Measurements from ENCODE around the gene XPNPEP1.

XPNPEP1 gene

DNA sequence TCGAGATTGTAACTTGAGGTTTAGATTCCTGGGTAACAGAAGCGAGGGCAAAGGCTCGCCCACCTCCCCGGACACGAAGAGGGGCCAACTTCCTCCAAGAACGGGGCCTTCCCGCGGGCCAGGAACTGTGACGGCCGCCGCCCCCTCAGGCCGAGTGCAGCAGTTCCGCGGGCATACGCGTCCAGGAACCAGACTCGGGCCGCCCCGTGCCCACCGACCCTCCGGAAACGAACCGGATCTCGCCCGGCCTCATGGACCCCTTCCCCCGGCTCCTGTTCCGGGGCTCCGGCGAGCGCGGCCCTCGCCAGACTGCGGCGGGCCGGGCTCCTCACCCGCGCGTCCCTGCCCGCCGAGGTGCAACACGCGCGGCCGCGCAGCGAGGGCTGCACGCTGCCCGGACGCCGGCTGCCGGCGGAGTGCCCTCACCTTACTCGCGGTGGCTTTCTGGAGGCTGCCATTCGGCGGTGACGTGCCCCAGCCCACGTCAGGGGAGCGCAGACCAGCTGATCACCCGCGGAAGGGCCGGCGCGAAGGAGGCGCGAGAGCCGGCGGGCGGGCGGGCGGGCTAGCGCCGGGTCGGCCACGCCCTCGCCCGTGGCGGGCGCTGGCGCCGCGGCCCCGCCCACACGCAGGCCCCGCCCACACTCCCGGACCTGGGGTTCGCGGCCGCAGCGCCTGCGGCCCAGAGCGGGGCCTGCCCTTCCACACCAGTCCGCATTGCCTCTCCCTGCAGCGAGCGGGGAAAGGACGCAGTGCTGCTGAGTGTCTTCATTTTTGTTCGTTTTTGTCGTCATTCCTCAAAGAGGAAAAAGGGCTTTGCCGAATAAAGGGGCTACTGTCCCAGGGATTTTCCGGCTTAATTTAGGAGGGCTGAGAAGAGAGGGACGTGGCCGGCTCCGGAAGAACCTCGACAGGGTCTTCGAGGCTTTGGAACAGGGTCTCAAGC lies at the start of gene XPNPEP1:
Gene XPNPEP1 (minus strand): TSS at position 536 of the 946 bp plus-strand sequence. CDS start 78 bp downstream, at position 458.
- peak; percentile 89 for DNase-seq

DNA sequence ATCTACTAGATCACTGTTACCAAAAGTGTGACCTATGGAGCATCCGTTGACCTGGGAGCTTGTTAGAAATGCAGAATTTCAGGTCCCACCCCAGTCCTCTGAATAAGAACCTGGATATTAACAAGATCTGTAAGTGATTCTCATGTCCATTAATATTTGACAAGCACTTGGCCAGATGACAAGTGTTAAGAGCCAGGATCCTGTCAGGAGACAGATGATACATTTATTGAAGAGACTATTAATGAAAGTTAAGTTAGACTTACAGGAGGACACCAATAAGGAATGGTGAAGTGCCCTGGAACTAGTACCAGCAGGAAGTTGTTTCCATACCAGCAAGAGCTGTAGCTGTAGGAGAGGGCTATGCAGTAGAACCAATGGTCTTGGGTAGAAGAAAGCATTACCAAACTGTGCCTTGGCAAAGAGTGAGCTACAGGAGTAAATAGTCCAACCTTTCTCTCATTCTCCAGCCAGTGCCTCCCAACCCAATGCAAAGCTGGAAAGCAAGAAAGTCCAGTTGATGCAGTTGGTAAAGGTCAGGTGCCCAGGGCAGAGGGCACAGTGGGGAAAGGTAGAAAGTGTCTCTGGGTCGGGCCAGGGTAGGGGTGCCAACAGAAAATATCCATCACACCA lies 49.2 kb upstream of the XPNPEP1 start:
- DNase-seq = no peak

DNA sequence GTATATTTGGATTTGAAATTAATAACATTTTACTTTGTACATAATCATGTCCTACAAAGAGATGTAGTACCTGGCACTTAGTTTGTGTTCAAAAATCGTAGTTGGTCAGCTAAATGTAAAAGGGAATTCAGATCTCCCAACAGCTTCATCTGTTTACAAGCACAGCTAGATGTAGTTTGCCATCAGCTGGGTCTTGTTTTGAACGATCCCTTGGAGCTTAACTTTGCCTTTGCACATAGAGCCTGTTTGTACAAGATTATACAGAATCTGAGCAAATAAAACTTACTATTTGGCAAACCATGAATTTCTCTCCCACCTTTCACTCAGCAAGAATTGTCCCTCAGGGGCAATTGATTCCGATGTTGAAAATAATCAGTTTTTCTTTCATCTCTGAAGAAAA lies 48.3 kb upstream of the XPNPEP1 start:
- no peak for DNase-seq

DNA sequence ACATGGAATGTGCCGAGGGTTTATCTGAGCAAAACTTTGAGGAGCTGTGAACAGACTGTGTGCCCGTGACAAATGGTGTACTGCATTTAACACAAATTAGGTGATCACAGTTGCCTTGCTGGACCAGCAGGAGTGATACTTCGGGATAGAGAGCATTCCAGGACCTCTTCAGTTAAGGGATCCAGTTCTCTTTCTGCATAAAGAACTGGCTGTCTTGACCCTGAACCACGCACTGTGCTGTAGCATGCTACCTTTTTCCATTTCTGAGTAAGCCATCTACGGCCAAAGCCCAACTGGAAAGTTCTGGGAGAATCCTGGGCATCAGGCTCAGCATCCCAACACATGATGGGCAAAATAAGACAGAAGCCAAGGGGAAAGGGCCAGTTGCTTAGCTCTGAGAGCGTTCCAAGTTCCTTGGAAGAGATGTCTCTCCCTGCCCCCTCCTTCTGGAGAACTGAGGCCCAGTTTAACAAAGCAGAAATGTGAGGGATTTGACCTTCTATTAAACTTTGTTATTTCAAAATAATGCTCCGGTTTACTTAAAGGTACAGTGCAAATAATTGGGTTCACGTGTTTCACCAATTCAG lies 46.5 kb upstream of the XPNPEP1 start:
- no peak for DNase-seq

- DNase-seq = no peak
These were observed 45.8 kb upstream of the XPNPEP1 start for GRCh38 chr10:109968953-109969759.

DNA sequence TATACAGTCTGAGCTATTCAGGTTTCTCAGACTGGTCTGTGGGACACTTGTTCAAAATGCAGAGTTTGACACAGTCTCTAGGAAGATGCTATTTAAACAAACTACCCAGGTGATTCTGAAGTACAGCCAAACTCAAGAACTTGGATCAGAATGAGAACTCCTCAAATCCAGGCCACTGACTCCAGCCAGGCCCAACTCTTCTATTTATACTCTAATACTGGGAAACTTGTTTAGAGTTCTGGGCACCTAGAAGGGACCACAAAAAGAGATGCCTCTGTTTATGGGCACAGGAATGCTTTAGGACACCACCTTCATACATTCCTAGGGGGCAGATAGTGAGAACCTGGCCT lies 44.4 kb upstream of the XPNPEP1 start:
- DNase-seq = no peak

GRCh38 chr10:109966961-109967738 lies 43.8 kb upstream of the XPNPEP1 start:
- no peak for DNase-seq

DNA sequence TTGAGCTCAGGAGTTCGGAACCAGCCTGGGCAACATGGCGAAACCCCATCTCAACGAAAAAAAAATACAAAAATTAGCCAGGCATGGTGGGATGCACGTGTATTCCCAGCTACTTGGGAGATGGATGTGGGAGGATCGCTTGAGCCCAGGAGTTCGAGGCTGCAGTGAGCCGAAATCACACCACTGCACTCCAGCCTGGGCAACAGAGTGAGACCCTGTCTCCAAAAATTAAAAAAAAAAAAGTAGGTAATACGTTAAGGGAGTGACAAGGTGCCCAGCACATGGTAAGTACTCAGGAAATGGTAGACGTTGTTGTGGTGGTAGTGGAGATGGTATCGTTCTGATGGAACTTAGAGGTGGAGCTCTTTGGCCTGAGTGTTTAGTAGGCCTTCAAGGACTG lies 41.0 kb upstream of the XPNPEP1 start:
- DNase-seq = no peak

DNA sequence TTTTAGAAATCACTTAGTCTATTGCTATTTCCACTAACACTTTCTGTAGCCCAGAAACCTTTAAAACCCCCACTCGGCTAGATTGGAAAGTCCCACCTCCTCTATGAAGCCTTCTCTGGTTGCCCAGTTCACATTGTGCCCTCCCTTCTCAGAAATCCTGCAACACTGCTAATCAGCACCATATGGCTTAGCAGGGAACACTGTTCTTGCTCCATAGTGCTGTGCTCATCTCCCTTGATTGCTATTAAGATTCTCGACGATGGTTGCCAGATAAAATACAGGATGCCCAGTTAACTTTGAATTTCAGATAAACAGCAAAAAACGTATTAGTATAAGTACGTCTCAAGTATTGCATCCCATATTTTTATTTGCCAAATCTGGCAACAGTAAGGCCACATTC lies 40.1 kb upstream of the XPNPEP1 start:
- no peak for DNase-seq

DNA sequence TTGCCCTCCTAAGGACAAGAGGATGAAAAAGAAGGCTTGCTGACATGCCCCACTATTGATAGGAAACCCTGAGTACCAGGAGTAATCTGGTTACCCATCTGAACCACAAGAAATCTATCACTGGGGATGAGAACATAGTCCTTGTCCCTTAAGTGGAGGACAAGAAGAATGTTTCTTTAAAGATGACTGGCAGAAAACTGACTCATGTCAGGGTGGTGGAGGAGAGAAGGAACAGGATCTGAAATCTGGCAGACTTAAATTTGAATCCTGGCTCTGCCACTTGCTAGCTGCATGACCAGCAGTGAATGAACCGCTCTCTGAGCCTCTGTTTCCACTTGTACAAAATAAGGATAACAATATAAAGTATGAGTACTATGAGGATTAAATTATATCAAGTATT lies 38.9 kb upstream of the XPNPEP1 start:
- DNase-seq = no peak

- DNase-seq = no peak
These were observed 38.1 kb upstream of the XPNPEP1 start for GRCh38 chr10:109961174-109962001.

GRCh38 chr10:109960682-109961081 lies 37.4 kb upstream of the XPNPEP1 start:
- DNase-seq = no peak

DNA sequence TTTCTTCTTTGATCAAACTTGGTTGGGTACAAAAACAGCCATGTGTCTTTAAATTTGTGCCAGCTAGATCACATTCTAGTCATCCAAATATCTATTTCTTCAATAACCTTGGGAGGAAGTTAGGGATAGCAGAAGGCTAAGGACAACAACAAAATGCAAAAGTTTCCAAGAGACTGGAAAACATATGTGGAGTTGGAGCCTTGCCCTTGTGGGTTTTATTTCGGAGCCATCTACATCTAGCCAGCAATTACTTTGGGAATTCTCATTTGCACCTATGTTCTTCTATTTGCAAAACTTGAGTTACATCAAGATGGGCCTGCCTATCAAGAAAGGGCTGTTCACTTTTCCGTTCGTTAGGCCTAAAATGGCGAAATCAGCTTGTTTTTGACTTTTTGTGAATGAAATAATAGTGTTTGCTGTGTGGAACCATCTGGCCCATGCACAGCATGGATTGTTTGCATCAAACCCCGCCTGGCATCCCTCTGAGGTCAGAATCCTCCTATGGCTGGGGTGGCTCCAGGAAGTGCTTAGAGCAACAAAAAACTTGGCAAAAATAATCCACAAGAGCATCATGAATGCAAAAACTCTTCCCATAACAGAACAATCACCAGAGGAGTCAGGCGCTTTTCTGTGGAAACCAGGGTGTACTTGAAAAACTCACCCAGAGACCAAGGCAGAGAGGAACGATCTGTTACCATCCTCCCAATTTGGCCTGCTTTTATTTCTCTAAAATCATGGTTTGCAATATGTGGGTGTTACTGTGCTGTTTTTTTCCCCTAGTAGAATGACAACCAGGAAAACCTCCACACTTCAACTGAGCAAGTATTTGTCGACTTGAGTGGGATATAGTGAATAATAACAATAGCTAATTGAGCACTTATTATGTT lies 36.2 kb upstream of the XPNPEP1 start:
- DNase-seq = no peak

DNA sequence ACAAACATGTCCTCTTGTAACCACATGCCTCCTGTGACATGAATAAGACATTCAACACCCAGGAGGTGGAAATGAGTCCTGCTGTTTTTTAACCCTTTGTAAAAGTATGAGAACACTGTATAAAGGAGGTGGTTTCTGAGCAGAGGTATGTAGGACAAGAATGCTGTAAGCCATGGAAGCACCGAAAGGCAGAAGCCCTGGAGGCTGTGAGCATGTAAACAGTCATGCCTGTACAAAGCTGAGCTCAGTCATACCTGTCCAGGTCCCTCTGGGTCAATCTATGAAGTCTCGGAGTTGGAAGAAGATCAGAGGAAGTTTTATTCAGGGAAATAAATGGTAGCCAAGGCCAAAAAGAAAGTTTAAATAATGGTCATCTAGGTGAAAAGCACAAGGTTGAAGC lies 34.7 kb upstream of the XPNPEP1 start:
- DNase-seq = no peak

DNA sequence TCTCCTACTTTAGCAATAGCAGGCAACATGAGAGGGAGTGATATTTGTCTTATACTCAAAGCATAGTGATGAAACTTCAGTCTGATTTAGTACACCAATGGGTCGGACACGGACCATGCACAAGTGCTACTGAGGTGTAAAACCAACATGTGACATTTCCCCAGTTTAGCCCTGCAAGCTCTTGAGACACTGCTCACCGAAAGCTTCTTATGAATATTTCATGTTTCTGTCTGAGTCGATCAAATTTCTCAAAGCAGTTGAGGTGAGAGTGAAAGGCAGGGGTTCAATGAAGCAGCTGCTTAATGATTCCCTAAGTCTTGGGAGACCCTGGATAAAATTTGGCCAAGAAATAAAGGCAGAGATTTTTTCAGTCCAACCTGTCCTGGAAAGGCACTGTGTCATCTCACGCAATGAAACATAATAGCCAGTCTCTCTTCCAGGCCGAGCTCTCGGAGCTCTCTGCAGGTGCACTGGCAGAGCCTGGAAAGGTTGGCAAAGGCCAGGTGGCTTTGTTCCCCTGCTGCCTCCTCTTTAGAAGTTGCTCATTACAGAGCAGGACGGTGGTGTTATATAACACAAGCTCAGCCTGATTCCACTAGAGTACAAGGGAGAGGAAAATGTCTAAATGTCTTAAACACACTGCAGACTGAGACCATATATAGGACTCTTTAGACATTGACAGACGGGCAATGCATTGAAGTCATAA lies 33.9 kb upstream of the XPNPEP1 start:
- no peak for DNase-seq

DNA sequence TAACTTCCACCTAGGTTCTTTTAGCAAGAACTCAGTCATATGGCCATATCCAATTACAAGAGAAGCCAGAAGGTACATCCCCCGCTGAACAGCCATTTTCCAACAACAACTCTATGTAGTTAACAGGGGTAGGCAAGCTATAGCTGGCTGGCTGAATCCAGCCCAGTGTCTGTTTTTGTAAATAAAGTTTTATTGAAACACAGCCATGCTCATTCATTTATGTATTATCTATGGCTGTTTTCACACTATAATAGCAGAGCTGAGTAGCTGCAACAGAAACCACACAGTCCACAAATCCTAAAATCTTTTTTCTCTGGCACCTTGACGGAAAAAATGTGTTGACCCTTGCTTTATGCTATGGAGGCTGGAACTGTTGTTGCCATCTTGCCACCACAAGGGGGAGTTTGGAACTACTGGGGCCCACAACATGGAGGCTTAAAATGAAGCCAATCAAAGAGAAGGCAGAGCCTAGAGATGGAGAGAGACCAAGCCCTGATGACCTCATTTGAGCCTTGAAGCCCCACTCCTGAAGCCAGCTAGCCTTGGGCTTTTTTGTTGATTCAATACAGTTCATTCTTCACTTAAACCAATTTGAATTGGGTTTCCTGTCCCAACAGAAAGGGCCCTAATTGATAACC lies 33.3 kb upstream of the XPNPEP1 start:
- DNase-seq = peak; percentile 56

DNA sequence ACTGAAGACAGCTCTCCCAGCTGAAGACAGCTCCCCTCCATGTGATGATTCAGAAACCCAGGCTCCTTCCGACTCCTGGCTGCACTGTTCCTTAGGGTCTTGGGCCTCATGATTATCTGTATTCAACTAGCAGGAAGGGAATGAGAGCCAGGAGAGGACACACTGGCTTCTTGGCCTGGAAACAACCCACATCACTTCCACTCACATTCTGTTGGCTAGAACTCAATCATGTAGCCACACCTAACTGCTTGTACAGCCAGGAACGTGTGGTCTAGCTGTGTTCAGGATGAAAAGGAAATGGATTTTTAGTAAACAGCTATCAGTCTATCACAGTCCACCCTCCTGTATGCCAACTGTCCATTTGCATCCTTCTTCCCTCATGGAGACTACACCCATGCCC lies 30.5 kb upstream of the XPNPEP1 start:
- DNase-seq = no peak

DNA sequence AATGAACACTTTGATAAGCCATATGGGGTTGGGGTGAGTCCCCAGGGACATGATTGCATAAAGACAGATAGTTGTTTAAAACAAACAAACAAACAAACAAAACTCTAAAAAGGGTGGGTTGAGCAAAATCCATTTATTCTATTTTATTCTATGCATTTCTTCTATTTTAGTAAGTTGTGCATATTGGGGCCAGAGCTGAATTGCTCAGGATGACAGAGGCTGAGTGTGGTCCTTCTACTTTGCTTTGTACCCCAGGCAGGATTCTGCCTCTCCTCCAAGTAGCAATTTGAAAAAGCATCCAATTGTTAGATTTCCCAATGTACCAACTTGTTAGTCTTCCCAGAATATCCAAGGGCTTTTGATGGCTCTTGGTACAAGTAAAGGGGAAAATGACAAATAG lies 29.2 kb upstream of the XPNPEP1 start:
- DNase-seq = no peak
